HG03354 (cell line): ENCODE measurements around the gene TENT4A.
A peak's percentile ranks its signal among the peaks of the same experiment; 100 is the strongest.
"Not testable (repeated sequence)": the region's sequence is repeated elsewhere in the genome, so short reads cannot be mapped to it uniquely, and the experiment has no call there.

ENCODE experiments used
- ATAC-seq: cut with Tn5 transposase; IDR thresholded peaks from one replicate; pipeline ENCODE4 v1.9.1; 2021; ENCODE audit warnings: mild to moderate bottlenecking; ENCODE audit not compliant: unreplicated experiment, poor library complexity, severe bottlenecking

TENT4A gene

DNA sequence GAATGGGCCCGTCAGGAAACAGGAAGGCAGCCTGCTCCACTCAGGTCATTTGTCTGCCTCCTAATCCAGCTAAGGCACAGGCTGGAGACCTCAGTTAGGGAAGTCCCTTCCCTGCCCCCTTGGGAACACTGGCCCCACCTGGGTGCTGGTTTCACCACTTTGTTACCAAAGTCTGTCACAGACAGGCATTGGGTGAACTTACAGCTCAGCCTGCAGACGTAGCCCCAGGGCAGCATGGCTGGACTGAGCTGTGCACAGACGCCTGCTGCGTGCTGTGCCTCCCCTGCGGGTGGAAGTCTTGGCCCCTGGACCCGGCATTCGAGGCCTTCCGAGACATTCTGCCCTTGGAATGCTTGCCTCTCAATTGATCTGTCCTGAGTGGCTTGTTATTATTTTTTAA, 48.9 kb downstream of the TENT4A start:
- no peak for ATAC-seq

DNA sequence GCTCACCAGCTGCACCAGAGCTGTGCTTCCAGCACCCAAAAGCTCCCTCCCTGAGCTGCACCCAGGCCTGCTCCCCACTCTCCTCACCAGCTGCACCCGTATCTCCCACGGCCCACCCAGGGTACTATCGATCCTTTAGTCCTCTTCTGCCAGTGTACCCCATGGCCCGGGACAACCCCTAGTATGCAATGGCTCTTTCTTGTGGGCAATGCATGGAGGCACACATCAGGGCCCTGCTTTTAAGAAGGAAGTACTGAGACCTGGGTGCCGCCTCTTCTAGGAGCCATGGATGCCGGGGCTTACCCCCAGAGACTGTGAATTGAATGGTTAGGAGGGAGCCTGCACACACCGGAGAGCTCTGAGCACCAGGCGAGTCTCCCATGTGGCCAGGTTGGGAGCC, 49.5 kb downstream of the TENT4A start:
- ATAC-seq, result no peak

DNA sequence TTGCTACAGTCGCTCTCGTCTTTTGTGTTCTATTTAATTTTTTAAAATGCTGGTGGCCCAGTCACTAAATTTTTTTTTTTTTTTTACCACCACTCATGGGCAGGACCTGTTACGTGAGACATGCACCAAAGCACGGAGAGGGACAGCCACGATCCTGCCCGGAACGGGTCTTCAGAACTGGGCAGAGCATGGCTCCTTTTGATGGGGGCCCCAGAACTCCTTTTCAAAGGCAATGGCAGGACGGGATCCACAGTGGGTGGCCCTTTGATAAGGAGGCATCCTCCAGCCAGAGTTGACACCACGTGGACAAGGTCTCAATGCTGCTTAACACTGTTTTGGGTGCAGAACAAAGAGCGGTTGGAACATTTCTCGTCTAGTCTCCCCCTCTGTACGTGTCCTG, 50.0 kb downstream of the TENT4A start:
- no peak for ATAC-seq

DNA sequence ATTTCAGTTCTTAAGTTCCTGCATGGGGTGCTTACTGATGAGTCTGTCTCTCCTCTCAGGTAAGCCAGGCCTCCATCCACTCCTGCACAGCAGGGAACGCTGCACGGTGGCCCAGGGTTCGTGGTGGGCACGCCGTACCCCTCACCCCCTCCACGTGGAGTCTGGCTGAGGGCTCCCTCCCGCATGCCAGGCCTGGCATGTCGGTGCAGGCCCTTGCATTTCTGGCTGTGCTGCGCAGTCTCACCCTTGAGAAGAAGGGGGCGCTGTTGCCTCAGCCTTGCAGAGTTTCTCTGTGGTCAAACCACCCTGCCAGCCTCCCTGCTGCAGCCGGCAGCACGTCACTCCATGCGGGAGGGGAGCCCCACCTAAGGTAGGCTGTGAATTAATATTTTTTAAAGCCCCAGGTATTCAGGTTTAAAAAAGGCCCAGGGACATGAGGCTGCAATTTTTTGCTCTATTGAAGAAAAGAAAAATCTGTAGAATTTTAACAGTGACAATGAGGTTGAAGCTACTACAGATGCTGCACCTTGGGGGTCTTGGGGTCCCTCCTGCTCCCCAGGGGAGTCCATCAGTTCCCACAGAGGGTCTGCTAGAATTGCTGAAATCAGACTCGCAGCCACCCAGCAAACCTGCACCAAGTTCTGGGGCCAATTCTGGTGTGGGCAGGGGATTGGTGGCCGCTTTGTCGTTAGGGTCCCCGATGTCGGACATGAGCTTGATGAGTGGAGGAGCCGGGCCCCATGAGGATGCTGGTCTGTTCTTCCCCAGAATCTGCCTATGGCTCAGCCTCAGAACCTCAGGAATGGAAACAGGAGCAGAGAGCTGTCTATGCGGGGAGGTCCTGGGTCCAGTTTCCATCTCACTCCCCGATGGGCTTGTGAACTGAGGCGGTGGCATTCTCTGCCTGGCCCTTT, 52.6 kb downstream of the TENT4A start:
- peak; percentile 92 for ATAC-seq

DNA sequence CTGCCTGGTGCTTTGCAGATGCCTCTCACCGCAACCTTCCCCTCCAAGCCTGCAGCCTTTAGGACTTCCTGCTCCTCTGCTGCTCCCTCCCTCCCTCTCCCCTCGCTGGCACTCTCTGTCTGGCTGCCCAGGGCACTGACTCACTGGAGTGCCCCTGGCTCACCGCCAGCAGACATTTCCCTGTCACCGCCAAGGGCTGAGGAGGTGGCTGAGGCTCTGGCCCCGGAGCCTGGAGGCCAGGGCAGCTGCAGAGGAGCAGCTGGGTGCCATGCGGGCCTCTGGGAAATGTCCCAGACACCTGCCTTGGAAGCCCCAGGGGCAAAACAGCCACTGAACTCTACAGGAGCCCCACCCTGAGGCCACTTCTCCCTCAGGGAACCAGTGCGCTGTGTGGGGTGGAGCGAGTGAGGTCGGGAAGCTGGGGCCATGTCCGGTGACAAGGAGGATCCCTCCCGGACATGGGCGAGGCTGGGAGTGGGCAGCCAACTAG, 53.4 kb downstream of the TENT4A start:
- ATAC-seq, result no peak

DNA sequence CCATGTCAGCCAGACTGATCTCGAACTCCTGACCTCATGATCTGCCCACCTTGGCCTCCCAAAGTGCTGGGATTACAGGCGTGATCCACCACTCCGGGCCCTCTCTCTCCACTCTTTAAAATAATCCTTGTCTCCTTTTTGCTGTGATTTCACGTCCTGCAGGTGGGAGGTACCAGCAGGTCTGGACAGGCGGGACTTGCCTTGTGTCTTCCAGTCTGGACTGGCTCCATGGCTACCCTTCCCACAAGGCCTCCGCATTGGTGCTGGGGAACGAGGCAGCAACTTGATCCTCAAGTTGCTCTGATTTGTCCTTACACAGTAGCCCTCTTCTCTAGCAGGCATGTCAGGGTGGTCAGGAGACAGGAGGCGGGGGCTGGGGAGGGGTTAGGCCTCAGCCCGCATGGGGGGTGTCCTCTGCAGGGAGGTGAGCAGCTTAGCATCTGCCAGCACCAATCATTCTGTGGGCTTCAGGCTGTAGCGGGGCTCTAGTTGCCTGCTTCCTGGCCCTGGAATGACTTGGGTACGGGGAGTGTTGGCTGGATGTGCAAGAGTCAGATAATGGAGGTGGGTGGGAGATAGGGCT, 54.3 kb downstream of the TENT4A start:
- no peak for ATAC-seq

DNA sequence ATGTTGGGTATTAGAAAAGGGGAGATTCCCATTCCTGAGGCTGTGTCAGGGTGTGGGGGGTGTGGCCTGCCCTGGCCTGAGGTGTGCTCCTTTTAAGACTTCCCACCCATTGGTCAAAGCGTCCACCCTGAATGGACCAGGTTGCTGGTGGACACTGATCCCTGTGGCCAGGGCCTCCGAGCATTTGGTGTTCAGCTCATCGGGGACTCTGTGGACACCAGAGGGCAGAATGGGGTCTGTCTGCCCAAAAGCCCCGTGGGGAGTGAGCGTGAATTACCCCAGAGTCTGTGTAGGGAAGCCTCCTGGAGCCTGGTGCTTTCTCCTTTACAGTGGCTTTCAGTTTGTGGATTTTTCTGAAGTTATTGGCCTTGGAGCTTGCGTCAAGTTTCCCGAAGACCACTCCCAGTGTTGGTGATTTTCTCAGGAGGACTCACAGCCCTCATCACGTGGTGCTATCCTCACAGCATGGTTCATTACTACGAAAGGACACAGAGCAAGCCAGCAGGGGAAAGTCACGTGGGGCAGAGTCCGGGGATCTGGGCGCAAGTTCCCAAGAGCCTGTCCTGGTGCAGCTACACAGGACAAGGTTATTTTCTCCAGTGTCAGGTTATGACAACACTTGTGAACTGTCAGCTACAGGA, 55.5 kb downstream of the TENT4A start:
- ATAC-seq, result no peak

DNA sequence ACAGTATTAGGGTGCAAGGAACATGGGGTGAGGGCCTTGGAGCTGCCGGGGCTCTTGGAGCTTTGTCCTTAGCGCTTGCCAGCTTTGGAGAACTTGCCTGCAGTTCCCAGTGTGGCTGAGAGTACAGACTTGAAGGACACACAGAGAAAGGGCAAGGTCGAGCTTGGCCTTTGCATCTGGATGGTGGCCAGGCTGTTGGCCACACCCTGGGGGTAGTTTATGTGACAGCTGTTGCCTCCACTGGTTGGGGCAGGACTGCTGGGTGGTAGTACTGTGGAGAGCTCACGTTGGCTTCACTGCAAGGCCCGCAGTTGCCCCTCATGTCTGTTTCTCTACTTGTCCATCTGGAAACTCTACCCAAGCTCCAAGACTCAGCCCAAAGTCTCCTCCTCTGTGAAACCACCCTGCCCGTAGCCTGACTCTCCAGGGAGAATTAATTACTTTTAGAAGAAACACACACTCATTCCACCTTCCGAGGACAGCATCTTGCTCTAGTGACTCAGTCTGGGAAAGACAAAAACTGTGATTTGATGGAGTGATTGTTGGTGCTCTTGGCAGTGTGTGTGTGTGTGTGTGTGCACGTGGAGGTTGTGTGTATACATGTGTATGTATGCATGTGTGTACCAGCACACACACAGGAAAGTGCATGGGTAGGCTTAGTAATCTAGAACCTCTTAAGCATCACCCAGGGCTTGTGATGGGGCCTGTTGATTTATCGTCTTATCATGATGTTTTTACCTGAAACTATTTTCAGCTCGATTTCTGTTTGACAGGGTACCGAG, 57.8 kb downstream of the TENT4A start:
- no peak for ATAC-seq

DNA sequence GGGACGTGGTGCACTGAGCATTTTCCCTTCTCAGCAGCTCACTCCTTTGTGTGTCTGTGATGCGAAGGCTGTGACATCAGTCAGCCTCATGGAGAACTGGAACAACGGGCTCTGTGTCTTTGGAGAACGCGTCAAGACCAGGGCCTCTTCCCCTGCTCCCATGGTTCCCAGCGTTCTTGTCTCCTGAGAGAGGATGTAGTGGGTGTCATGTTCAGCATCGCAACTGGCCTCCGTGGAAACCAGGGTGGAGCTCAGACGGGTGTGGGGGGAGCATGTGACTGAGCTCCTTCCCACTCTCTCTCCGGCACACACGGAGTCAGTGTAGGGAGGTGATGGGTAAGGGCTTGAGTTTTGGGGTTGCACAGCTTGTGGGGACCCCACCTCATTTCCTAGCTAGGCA, 59.7 kb downstream of the TENT4A start:
- ATAC-seq, result no peak

DNA sequence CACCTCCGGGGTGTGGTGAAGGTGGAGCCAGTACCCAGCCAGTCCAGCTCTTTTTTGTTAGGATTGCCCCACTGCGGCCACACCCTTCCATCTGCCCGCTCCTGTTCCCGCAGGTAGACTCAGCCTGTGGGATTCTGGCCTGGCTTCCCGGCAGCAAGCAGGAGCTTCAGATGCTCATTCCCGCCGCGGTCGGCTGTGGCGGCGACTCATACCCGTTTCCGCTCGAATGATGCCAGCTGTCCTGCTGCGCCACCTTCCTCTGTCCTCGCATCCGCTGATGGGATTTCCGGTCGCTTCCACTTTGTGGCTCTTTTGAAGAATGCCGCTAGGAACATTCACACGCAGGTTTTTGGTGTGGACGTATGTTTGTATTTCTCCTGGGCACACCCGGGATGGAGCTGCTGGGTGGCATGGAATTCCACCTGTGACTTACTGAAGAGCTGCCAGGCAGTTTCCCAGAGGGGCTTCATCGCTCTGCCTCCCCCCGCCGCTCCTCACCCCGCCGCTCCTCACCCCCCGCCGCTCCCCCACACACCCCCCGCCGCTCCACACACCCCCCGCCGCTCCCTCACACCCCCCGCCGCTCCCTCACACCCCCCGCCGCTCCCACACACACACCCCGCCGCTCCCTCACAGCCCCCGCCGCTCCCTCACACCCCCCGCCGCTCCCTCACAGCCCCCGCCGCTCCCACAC, 60.3 kb downstream of the TENT4A start:
- no peak for ATAC-seq

DNA sequence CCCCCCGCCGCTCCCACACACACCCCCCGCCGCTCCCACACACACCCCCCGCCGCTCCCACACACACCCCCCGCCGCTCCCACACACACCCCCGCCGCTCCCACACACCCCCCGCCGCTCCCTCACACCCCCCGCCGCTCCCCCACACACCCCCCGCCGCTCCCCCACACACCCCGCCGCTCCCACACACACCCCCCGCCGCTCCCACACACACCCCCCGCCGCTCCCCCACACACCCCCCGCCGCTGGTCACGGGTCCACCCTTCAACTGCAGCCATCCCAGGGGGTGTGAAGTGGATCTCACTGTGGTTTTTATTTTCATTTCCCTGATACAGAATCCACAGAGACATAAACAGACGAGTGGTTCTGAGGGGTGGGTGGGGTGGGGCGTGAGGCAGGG, 61.0 kb downstream of the TENT4A start:
- ATAC-seq, result not testable (repeated sequence)

DNA sequence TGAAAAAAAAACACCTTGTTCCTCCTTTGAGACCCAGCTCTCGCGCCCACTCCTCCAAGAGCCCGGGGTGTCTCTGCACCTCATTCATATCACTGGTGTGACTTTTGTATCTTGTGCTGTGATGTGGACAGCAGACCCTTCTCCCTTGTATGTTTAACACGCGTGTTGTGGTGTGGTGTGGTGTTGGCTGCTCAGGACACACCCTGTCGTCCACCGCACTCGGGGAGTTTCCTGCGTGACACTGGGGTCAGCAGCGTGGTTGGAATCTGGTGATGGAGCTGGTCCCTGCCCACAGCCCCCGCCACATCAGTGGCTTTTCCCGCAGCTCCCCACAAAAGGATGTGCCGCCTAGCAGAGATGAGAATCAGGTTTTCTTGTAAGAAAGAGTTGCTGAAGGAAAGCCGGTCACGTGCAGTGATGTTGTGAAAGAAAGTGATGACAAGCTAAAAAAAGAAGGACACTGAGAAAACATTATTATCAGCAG, 61.5 kb downstream of the TENT4A start:
- ATAC-seq, result no peak

DNA sequence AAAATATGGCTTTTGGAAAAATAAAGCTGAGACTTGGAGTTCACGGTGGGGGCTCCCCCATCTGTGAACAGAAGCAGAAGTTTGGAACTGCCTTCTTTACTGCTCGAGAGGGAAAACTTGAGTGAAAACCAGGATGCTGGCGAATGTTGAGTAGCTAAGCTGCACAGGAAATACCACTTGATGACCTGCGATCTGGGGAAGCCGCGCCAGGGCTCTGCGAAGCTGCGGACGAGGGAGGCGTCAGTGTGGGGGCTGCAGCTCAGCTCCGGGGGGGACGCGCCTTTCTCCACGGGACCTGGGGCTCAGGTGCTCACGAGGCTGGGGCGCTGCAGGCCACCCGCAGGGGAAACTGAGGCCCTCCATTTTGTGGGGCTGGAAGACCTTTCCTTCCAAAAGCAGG, 62.3 kb downstream of the TENT4A start:
- no peak for ATAC-seq

DNA sequence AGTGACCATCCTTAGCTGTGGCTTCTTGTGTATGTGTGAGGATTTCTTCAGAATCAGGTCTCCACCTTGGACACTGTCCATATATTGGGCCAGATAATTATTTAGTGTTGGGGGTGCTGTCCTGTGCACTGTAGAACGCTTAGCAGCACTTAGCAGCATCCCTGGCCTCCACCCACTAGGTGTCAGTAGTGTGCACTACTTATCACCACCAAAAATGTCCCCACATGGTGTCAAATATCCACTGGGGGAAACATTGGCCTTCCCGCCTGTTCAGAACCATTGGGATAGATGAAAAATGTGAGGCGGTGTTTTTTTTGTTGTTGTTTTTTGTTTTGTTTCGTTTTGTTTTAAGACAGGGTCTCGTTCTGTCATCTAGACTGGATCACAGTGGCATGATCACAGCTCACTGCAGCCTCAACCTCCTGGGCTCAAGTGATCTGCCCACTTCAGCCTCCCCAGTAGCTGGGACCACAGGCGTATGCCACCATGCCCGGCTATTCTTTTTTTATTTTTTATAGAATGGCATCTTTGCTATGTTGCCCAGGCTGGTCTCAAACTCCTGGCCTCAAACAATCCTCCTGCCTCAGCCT, 67.7 kb downstream of the TENT4A start:
- peak; percentile 89 for ATAC-seq

DNA sequence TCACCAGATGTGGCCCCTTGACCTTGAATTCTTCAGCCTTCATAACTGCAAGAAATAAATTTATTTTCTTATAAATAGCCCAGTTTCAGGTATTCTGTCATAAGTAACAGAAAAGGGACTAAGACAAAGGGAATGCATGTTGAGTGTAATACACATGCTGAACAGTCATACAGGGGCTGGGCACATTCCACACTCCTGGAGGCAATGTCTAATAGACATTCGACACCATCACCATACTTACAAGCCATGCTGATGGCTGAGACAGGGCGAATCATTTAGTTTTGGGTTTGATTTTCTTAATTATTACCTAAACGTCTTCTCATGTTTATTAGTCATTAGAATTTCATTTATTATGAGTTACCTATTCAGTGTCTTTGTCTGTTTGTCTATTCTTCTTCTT, 68.5 kb downstream of the TENT4A start:
- no peak for ATAC-seq

DNA sequence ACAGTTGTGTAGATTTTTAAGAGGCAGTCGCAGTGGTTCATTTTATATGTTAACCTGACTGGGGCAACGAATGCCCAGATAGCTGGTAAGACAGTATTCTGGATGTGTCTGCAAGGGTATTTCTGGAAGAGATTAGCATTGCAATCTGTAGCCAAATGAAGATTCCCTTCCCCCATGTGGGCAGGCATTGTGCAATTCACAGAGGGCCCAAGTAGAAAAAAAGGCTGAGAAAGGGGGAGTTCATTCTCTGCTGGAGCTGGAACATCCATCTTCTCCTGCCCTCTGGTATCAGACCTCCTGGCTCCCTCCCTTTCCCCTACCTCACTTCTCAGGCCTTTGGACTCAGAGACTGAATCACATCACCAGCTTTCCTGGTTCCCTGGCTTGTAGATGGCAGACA, 70.6 kb downstream of the TENT4A start:
- no peak for ATAC-seq

DNA sequence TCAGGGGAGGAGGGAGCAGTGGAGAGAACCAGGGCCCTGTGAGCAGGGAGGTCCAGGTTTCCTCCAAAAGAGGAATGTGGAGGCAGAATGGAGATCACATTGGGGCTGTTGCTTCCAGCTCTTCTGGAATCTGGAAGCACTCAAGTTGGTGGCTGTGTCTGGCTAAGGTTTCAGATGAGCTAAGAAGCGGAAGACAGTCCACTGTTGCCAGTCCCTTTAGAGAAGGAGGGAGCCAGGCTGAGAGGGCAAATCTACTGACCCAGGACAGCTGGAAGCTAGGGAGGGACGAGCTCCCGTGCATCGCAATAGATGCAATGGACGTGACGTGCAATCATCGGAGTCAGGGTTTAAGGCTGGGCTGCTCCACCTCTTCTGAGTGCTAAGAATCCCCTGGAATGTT, 71.2 kb downstream of the TENT4A start:
- no peak for ATAC-seq

DNA sequence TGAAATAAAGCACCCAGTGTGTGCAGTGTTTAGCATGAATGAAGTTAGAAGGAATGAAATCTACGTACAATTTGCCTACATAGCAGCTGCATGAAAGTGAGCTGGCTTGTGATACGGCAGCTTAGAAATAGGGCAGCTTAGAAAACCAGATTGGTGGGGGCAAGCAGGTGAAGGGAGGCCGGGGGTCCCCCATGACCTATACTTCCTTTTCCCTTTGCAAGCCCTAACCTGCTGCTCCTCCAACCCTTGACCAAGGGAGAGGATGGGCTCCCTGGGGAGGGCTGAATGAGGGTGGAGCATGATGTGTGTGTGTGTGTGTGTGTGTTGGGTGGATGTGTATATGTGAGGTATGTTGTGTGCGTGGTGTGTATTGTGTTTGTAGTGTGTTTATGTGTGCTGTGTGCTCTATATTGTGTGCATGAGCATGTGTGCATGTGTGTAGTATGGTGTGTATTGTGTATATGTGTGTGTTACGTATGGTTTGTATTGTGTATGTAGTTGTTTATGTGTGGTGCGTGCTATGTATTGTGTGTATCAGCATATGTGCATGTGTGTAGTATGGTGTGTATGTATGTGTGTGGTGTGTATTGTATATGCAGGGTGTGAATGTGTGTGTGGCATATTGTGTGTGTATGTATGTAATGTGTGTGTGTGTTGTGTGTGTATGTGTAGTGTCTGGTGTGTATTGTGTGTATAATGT, 72.1 kb downstream of the TENT4A start:
- no peak for ATAC-seq

DNA sequence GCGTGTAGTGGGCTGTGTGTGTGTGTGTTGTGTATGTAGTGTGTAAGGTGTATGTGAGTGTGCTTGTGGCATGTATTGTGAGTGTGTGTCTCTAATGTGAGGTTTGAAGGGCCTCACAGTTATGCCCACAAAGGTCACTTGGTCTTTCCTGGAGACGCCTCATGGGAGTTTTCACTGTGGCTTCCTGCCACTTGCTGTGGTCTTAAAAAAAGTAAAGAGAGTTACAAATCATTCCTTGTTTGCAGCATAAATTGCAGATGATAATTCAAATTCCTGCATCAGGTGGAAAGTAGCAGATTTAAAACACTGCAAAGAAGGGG, 72.6 kb downstream of the TENT4A start:
- no peak for ATAC-seq
